SW 1271 (cell line): Measurements from ENCODE around the gene ZNF85.
A peak's percentile ranks its signal among the peaks of the same experiment; 100 is the strongest.
"Not testable (repeated sequence)": the region's sequence is repeated elsewhere in the genome, so short reads cannot be mapped to it uniquely, and the experiment has no call there.

ENCODE experiments used
- DNase-seq, 2 experiments: peaks; one replicate each; lab custom pipeline; 2025; lab: John Stamatoyannopoulos, UW

The ZNF85 gene

GRCh38 chr19:20923077-20923871 lies at the start of gene ZNF85:
Gene ZNF85, plus strand, starts transcription at chr19:20923251. Its CDS starts 150 bp downstream, at chr19:20923401.
- DNase-seq = peak; percentile 84 to 95

GRCh38 chr19:20879501-20879900 lies 43.5 kb upstream of the ZNF85 start:
- DNase-seq = no peak

- DNase-seq = no peak
Observed at GRCh38 chr19:20912973-20913372, 10.1 kb upstream of the ZNF85 start.

GRCh38 chr19:20925481-20925880 lies 2.4 kb downstream of the ZNF85 start:
- DNase-seq = no peak

- no peak for DNase-seq
Observed at GRCh38 chr19:20926796-20927195, 3.7 kb downstream of the ZNF85 start.

- peak; percentile 14 to 26 for DNase-seq
Observed at GRCh38 chr19:20928371-20928770, 5.3 kb downstream of the ZNF85 start.

GRCh38 chr19:20936322-20936947 lies 13.4 kb downstream of the ZNF85 start:
- DNase-seq = not testable (repeated sequence)

- not testable (repeated sequence) for DNase-seq
Observed at GRCh38 chr19:20952561-20953095, 29.6 kb downstream of the ZNF85 start.

GRCh38 chr19:20964798-20965197 lies 41.7 kb downstream of the ZNF85 start:
- DNase-seq = no peak

GRCh38 chr19:20968092-20968491 lies 45.0 kb downstream of the ZNF85 start:
- DNase-seq = no peak

- no peak for DNase-seq
Observed at GRCh38 chr19:20969498-20969897, 46.4 kb downstream of the ZNF85 start.

- no peak for DNase-seq
Observed at GRCh38 chr19:20969898-20970297, 46.8 kb downstream of the ZNF85 start.

- DNase-seq = not testable (repeated sequence)
Observed at GRCh38 chr19:20992788-20993187, 69.7 kb downstream of the ZNF85 start.

- DNase-seq = no peak
Observed at GRCh38 chr19:20999731-21000352, 76.8 kb downstream of the ZNF85 start.
